HG03571 (cell line): ENCODE data around the gene C17orf100.
"Not testable (repeated sequence)": the region's sequence is repeated elsewhere in the genome, so short reads cannot be mapped to it uniquely, and the experiment has no call there.

Experiments
- ATAC-seq: cut with Tn5 transposase; IDR thresholded peaks from one replicate; pipeline ENCODE4 v1.9.1; 2021; ENCODE audit not compliant: unreplicated experiment

C17orf100 gene

GRCh38 chr17:6688944-6689343 is 37.4 kb downstream of the C17orf100 start:
- no peak for ATAC-seq

GRCh38 chr17:6690641-6691040 is 39.1 kb downstream of the C17orf100 start:
- no peak for ATAC-seq

- ATAC-seq, result no peak
Measured at GRCh38 chr17:6691546-6691945, 40.0 kb downstream of the C17orf100 start.

GRCh38 chr17:6691958-6692357 is 40.4 kb downstream of the C17orf100 start:
- not testable (repeated sequence) for ATAC-seq

GRCh38 chr17:6695051-6695450 is 43.5 kb downstream of the C17orf100 start:
- ATAC-seq, result no peak

- no peak for ATAC-seq
Measured at GRCh38 chr17:6695565-6695964, 44.0 kb downstream of the C17orf100 start.

GRCh38 chr17:6696906-6697305 is 45.3 kb downstream of the C17orf100 start:
- no peak for ATAC-seq

- no peak for ATAC-seq
Measured at GRCh38 chr17:6698004-6698403, 46.4 kb downstream of the C17orf100 start.

GRCh38 chr17:6699997-6700947 is 48.7 kb downstream of the C17orf100 start:
- no peak for ATAC-seq

GRCh38 chr17:6700948-6701307 is 49.4 kb downstream of the C17orf100 start:
- ATAC-seq, result no peak

- ATAC-seq, result no peak
Measured at GRCh38 chr17:6701719-6702118, 50.2 kb downstream of the C17orf100 start.

GRCh38 chr17:6702567-6703215 is 51.1 kb downstream of the C17orf100 start:
- no peak for ATAC-seq
